Measurements from ENCODE around the gene KIF25.

The KIF25 gene

DNA sequence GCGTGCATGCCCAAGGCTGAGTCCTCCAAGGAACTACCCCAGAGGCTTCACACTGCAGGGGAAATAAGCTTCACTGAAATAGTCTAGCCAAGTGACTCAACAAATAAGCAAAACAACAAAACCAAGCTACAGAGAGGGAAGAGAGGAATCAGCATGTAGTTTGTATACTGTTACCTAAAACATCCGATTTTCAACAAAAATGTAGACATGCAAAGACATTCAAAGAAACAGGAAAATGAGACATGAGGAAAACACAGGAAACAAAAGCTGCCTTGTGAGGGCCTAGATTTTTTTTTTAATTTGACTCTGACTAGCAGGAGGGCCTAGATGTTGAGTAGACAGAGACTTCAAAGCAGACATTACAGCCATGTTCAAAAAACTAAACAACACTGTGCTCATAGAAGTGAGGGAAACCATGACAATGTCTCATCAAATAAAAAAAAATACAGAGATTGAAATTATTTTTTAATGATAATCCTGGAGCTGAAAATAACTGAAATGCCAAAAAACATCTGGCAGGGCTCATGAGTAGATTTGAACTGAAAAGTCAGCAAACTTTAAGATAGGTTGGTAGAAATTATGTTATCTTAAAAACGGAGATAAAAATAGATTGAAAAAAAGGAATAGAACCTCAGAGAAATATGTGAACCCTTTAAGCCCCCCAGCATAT, 16.4 kb upstream of the KIF25 start:
- DNase-seq: no peak
- intact Hi-C loops (cut with DNase I; ENCODE audit: low total_unique reads): no loop called here
- Histone ChIP-seq H3K27me3 (no peaks in the 10 kb centered on the region), H3K4me3 (no peak overlapping the region), H3K4me1 (no peaks in the 10 kb centered on the region), H3K9me3 (no peaks in the 10 kb centered on the region), H3K36me3 (no peaks in the 10 kb centered on the region), H3K27ac (no peak overlapping the region)
- TF ChIP-seq, protein P1, sequence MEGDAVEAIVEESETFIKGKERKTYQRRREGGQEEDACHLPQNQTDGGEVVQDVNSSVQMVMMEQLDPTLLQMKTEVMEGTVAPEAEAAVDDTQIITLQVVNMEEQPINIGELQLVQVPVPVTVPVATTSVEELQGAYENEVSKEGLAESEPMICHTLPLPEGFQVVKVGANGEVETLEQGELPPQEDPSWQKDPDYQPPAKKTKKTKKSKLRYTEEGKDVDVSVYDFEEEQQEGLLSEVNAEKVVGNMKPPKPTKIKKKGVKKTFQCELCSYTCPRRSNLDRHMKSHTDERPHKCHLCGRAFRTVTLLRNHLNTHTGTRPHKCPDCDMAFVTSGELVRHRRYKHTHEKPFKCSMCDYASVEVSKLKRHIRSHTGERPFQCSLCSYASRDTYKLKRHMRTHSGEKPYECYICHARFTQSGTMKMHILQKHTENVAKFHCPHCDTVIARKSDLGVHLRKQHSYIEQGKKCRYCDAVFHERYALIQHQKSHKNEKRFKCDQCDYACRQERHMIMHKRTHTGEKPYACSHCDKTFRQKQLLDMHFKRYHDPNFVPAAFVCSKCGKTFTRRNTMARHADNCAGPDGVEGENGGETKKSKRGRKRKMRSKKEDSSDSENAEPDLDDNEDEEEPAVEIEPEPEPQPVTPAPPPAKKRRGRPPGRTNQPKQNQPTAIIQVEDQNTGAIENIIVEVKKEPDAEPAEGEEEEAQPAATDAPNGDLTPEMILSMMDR (IDR thresholded peaks at IDR 0.05): no peak

DNA sequence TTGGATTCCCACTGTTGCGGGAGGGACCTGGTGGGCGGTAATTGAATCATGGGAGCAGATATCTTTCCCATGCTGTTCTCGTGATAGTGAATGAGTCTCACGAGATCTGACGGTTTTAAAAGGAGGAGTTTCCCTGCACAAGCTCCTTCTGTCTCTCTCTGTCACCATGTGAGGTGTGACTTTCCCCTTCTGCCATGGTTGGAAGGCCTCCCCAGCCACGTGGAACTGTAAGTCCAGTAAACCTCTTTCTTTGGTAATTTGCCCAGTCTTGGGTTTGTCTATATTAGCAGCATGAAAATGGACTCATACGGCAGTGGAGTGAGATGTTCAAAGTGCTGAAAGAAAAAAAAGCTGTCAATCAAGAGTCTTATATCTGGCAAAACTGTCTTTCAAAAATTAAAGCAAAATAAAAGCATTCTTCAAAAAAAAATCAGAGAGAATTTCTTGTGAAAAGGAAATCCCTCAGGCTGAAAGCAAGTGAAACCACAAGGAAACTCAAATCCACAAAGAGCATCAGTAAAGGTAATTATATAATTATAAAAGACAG, 15.5 kb upstream of the KIF25 start:
- Histone ChIP-seq H3K4me1 (no peaks in the 10 kb centered on the region), H3K36me3 (no peaks in the 10 kb centered on the region), H3K27me3 (no peaks in the 10 kb centered on the region), H3K9me3 (no peaks in the 10 kb centered on the region), H3K4me3 (no peak overlapping the region), H3K27ac (no peak overlapping the region)
- DNase-seq: no peak
- TF ChIP-seq, protein P1 (IDR thresholded peaks at IDR 0.05): no peak
- intact Hi-C loops (cut with DNase I; ENCODE audit: low total_unique reads): no loop called here

DNA sequence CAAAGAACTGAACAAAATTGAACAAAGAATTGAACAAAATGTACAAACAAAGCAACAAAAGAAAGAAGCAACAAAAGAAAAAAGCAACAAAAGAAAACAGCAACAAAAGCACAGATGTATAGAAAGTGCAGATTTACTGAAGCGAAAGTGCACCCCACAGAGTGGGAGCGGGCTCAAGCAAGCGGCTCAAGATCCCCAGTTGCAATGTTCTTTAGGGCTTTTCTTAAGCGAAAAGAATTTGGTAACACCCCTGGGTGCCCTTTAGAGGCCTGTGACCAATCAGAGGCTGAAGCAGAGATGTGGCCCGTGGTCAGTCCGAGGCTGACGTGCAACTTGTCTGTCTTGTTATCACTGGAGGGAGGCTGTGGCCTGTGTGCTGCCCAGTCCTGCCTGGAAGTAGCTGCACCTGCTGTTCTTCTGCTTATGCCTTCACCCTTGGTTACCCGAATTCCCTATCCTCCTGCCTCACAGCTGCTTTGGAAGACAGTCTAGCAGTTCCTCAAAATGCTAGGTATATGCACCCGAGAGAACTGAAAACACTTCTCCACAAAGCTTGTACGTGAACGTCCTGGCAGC, 13.2 kb upstream of the KIF25 start:
- Histone ChIP-seq H3K4me1 (no peaks in the 10 kb centered on the region), H3K4me3 (no peak overlapping the region), H3K9me3 (no peaks in the 10 kb centered on the region), H3K27ac (no peak overlapping the region), H3K27me3 (no peaks in the 10 kb centered on the region), H3K36me3 (no peaks in the 10 kb centered on the region)
- TF ChIP-seq, protein P1 (IDR thresholded peaks at IDR 0.05): no peak
- DNase-seq: no peak
- intact Hi-C loops (cut with DNase I; ENCODE audit: low total_unique reads): no loop called here

DNA sequence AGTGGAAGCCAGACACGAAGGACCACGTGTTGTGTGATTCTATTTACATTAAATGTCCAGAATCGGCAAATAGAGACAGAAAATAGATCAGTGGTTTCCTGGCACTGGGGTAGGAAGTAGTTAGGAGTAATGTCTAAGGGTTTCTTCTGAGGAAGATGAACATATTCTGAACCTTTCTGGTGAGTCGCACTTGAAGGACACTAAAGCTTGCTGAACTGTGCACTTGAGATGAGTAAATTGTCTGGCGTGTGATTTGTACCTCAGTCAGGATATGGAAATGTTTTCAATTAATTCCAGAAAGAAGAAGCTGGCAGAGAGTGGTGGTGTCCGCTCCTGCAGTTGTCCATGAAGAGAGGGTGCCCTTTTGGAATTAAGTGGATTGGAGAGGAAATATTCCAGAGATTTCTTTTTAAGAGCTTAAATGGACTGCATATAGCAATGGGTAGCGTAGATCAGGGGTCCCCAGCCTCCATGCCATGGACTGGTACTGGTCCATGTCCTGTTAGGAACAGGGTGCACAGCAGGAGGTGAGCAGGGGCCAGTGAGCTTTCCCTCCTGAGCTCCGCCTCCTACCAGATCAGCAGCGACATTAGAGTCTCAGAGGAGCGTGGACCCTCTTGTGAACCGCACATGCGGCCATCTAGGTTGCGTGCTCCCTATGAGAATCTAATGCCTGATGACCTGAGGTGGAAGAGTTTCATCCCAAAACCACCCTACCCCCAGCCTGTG, 12.4 kb upstream of the KIF25 start:
- H3K4me1 ChIP-seq: no peaks in the 10 kb centered on the region
- TF ChIP-seq, protein P1 (IDR thresholded peaks at IDR 0.05): no peak
- H3K4me3 ChIP-seq: no peak overlapping the region
- no peak for DNase-seq
- H3K36me3 ChIP-seq: no peaks in the 10 kb centered on the region
- no peaks in the 10 kb centered on the region for H3K9me3 ChIP-seq
- H3K27ac ChIP-seq: no peak overlapping the region
- intact Hi-C loops (cut with DNase I; ENCODE audit: low total_unique reads): no loop called here
- H3K27me3 ChIP-seq: no peaks in the 10 kb centered on the region

DNA sequence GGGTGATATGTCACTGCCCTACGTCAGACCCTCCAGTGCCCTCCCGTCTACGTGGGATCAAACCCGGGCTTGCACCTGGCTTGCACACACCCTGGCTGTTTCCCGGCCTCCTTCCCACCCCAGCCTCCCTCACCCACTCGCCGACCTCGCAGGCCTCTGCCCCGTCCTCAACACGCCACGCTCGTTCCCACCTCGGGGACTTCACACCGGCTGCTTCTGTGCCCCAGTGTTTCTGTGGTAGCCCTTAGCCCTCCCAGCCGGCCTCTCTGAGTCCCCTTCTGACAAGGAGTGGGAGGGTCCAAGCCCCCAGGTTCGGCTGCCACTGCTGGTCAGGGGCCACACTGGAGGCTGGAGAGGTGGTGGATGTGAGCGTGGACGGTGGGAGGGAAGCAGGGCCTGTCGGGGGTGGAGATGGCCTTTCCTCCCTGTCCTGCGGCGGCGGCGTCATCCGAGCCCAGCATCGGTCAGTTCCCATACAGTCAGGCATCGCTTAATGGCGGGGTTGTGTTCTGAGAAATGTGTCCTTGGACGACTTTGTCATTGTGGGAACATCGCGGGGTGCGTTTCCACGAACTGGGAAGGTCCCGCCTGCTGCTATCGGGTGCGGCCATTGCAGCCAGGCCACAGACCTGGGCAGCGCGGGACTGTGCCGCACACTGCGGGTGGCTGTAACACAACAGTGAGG, 11.4 kb upstream of the KIF25 start:
- H3K27me3 ChIP-seq: no peaks in the 10 kb centered on the region
- no peak for DNase-seq
- H3K9me3 ChIP-seq: no peaks in the 10 kb centered on the region
- no peaks in the 10 kb centered on the region for H3K4me1 ChIP-seq
- TF ChIP-seq, protein P1 (IDR thresholded peaks at IDR 0.05): no peak
- no peak overlapping the region for H3K4me3 ChIP-seq
- H3K36me3 ChIP-seq: no peaks in the 10 kb centered on the region
- intact Hi-C loops (cut with DNase I; ENCODE audit: low total_unique reads): no loop called here
- no peak overlapping the region for H3K27ac ChIP-seq

Measured in tibial artery (tissue), 4 donors.